ENCODE measurements around the gene DIAPH3. TPM values are rescaled to one million over a fixed set of nuclear protein-coding genes. Genes with fewer than 3 reads are reported as not detected.

Gene DIAPH3
- polyA plus RNA-seq, 3 donors: 0.04 to 0.09 TPM; not detected in 1

- Mint-ChIP-seq H3K4me1 (no peaks in the 10 kb centered on the region), H3K4me3 (no peak overlapping the region), H3K27me3 (ENCODE audit: low read depth in 3 of 3) (no peaks in the 10 kb centered on the region), H3K9me3 (peaks cover 0 to 2% (median 0%) of the 10 kb centered on the region in 7 donors), H3K36me3 (peaks cover 5 to 6% of the 10 kb centered on the region in 2 donors), H3K27ac (no peak overlapping the region)
- Histone ChIP-seq H3K79me2 (ENCODE audit: insufficient read depth, low read length) (peaks cover 25% of the 10 kb centered on the region), H3K36me3 (replicated peaks in 1 of 2; ENCODE audit: control insufficient read depth in 1 of 2, insufficient read depth in 2 of 2, low read length in 2 of 2) (no peaks in the 10 kb centered on the region), H3K9me3 (replicated peaks in 1 of 2; ENCODE audit: control insufficient read depth in 1 of 2, insufficient read depth in 1 of 2, low read length in 2 of 2) (no peaks in the 10 kb centered on the region), H3K4me2 (replicated peaks; ENCODE audit: extremely low read depth, low read length, poor library complexity, severe bottlenecking) (no peak overlapping the region), H3K27ac (ENCODE audit: low read depth in 1 of 2, low read length in 2 of 2) (no peak overlapping the region), H3K9ac (ENCODE audit: insufficient read depth, low read length, poor library complexity, severe bottlenecking) (no peak overlapping the region), H3K4me1 (ENCODE audit: control insufficient read depth in 1 of 2, insufficient read depth in 2 of 2, low read length in 2 of 2) (no peaks in the 10 kb centered on the region), H3K4me3 (replicated peaks in 1 of 3; ENCODE audit: low read depth in 2 of 3, low read length in 3 of 3) (no peak overlapping the region), H2AFZ (ENCODE audit: insufficient read depth, low read depth, low read length, poor library complexity, severe bottlenecking) (no peak overlapping the region), H4K20me1 (ENCODE audit: insufficient read depth, low read length) (no peaks in the 10 kb centered on the region), H3K27me3 (ENCODE audit: control insufficient read depth in 2 of 2, insufficient read depth in 2 of 2, low read length in 2 of 2) (no peaks in the 10 kb centered on the region)
- no peak for TF ChIP-seq CTCF (IDR thresholded peaks at IDR 0.05)
- no peak for DNase-seq
- intact Hi-C loops (cut with micrococcal nuclease): no loop called here
Observed at GRCh38 chr13:60155978-60156377, 7.8 kb downstream of the DIAPH3 start.

- no peak overlapping the region for H3K4me3 Mint-ChIP-seq
- no peak for DNase-seq
- no peak overlapping the region for H2AFZ ChIP-seq (ENCODE audit: insufficient read depth, low read depth, low read length, poor library complexity, severe bottlenecking)
Observed at GRCh38 chr13:60152904-60153303, 10.8 kb downstream of the DIAPH3 start.

More at GRCh38 chr13:60152904-60153303, 10.8 kb downstream of the DIAPH3 start:
- Histone ChIP-seq H3K27ac (ENCODE audit: low read depth in 1 of 2, low read length in 2 of 2) (no peak overlapping the region), H3K79me2 (ENCODE audit: insufficient read depth, low read length) (peaks cover 16% of the 10 kb centered on the region), H3K9ac (ENCODE audit: insufficient read depth, low read length, poor library complexity, severe bottlenecking) (no peak overlapping the region), H3K36me3 (replicated peaks in 1 of 2; ENCODE audit: control insufficient read depth in 1 of 2, insufficient read depth in 2 of 2, low read length in 2 of 2) (no peaks in the 10 kb centered on the region), H3K27me3 (ENCODE audit: control insufficient read depth in 2 of 2, insufficient read depth in 2 of 2, low read length in 2 of 2) (no peaks in the 10 kb centered on the region), H3K4me2 (replicated peaks; ENCODE audit: extremely low read depth, low read length, poor library complexity, severe bottlenecking) (no peak overlapping the region), H4K20me1 (ENCODE audit: insufficient read depth, low read length) (no peaks in the 10 kb centered on the region), H3K4me3 (replicated peaks in 1 of 3; ENCODE audit: low read depth in 2 of 3, low read length in 3 of 3) (no peak overlapping the region), H3K9me3 (replicated peaks in 1 of 2; ENCODE audit: control insufficient read depth in 1 of 2, insufficient read depth in 1 of 2, low read length in 2 of 2) (no peaks in the 10 kb centered on the region), H3K4me1 (ENCODE audit: control insufficient read depth in 1 of 2, insufficient read depth in 2 of 2, low read length in 2 of 2) (peaks cover 9 to 10% of the 10 kb centered on the region in 2 donors)
- Mint-ChIP-seq H3K9me3 (no peaks in the 10 kb centered on the region), H3K36me3 (peaks cover 5 to 6% of the 10 kb centered on the region in 2 donors), H3K27ac (no peak overlapping the region), H3K27me3 (ENCODE audit: low read depth in 3 of 3) (no peaks in the 10 kb centered on the region), H3K4me1 (peaks cover 10% of the 10 kb centered on the region)
- intact Hi-C loops (cut with micrococcal nuclease): no loop called here
- TF ChIP-seq CTCF (IDR thresholded peaks at IDR 0.05): no peak

All from CD14-positive monocyte (primary cell).